Fibroblast of lung (primary cell): ENCODE results near the gene AKAP13. TPM values are rescaled to one million over a fixed set of nuclear protein-coding genes. Genes with fewer than 3 reads are reported as not detected.

Source experiments
- DNase-seq, 2 donors: peaks; one replicate each; pipeline versions ENCODE4 v3.0.0 to v3.0.0-alpha.2; 2010; ENCODE audit warnings: low read depth in 2 of 2
- H2AFZ ChIP-seq: 2 replicates; pipeline ENCODE4 v1.5.1; 2012; ENCODE audit warnings: low read length, control low read depth, inconsistent platforms
- H3K27ac ChIP-seq: 2 replicates; pipeline ENCODE4 v1.5.1; 2011; ENCODE audit warnings: low read length, control low read depth; ENCODE audit not compliant: insufficient read depth
- H3K27me3 ChIP-seq: 2 replicates; pipeline ENCODE4 v1.5.1; 2011; ENCODE audit warnings: mild to moderate bottlenecking, low read length; ENCODE audit not compliant: control insufficient read depth, insufficient read depth
- H3K36me3 ChIP-seq: 2 replicates; pipeline ENCODE4 v1.5.1; 2011; ENCODE audit warnings: low read length; ENCODE audit not compliant: control insufficient read depth, insufficient read depth
- H3K4me1 ChIP-seq: 2 replicates; pipeline ENCODE4 v1.5.1; 2011; ENCODE audit warnings: low read length; ENCODE audit not compliant: control insufficient read depth, insufficient read depth; ENCODE audit errors: extremely low read depth
- H3K4me2 ChIP-seq: 2 replicates; pipeline ENCODE4 v1.5.1; 2011; ENCODE audit warnings: low read length, control low read depth; ENCODE audit not compliant: insufficient read depth; ENCODE audit errors: extremely low read depth
- H3K4me3 ChIP-seq, 4 experiments: fragments of 200-600 bp in 1 of 4; sonication (generic) in 1 of 4; replicated peaks in 1 of 4; 2 replicates each; pipeline ENCODE4 v1.5.1; 2011 to 2016; ENCODE audit warnings: low read length in 4 of 4, low read depth in 3 of 4, mild to moderate bottlenecking in 3 of 4, control low read depth in 2 of 4, inconsistent platforms in 1 of 4, mixed read lengths in 1 of 4; ENCODE audit not compliant: insufficient read depth in 1 of 4; ENCODE audit errors: control extremely low read depth in 1 of 4
- H3K79me2 ChIP-seq: 2 replicates; pipeline ENCODE4 v1.5.1; 2012; ENCODE audit warnings: mild to moderate bottlenecking, low read length, inconsistent platforms; ENCODE audit not compliant: control insufficient read depth, insufficient read depth
- H3K9ac ChIP-seq: 2 replicates; pipeline ENCODE4 v1.5.1; 2011; ENCODE audit warnings: mild to moderate bottlenecking, low read length, control low read depth; ENCODE audit not compliant: insufficient read depth
- H3K9me3 ChIP-seq: 2 replicates; pipeline ENCODE4 v1.5.1; 2012; ENCODE audit warnings: low read depth, low read length; ENCODE audit not compliant: control insufficient read depth, insufficient read depth
- H4K20me1 ChIP-seq: 2 replicates; pipeline ENCODE4 v1.5.1; 2011; ENCODE audit warnings: low read length; ENCODE audit not compliant: control insufficient read depth, insufficient read depth; ENCODE audit errors: extremely low read depth
- EZH2 ChIP-seq: IDR thresholded peaks from 2 replicates; pipeline ENCODE4 v1.5.1; 2012; ENCODE audit warnings: low read length, control low read depth, mild to moderate bottlenecking; ENCODE audit errors: missing control alignments
- polyA plus RNA-seq, 2 donors: library from polyadenylated mRNA; depleted of rRNA in 1 of 2; stranded (reverse) in 1 of 2; unstranded in 1 of 2; fragments of >200 nt; gene quantifications; 2 replicates each; pipeline ENCODE4 v1.2.1, GENCODE V29; 2011 to 2012; ENCODE audit warnings: missing spikeins in 1 of 2
- total RNA-seq: library from RNA; depleted of rRNA; stranded (reverse); fragments of >200 nt; gene quantifications from 2 replicates; pipeline ENCODE4 v1.2.1, GENCODE V29; 2014
- TF ChIP-seq, protein P1 (sequence below), 2 donors: IDR thresholded peaks in 1 of 2; conservative IDR thresholded peaks in 1 of 2; 1 replicate in 1 of 2; 2 replicates in 1 of 2; pipeline ENCODE4 v1.5.1; 2011 to 2012; ENCODE audit warnings: low read length in 2 of 2, control low read depth in 1 of 2, inconsistent platforms in 1 of 2, low read depth in 1 of 2, mild to moderate bottlenecking in 1 of 2

Gene AKAP13
- total and polyA plus RNA-seq, 2 donors (not counting 1 experiment from before 2014, with no cell fraction given), result 8.3 to 68.4 TPM

DNA sequence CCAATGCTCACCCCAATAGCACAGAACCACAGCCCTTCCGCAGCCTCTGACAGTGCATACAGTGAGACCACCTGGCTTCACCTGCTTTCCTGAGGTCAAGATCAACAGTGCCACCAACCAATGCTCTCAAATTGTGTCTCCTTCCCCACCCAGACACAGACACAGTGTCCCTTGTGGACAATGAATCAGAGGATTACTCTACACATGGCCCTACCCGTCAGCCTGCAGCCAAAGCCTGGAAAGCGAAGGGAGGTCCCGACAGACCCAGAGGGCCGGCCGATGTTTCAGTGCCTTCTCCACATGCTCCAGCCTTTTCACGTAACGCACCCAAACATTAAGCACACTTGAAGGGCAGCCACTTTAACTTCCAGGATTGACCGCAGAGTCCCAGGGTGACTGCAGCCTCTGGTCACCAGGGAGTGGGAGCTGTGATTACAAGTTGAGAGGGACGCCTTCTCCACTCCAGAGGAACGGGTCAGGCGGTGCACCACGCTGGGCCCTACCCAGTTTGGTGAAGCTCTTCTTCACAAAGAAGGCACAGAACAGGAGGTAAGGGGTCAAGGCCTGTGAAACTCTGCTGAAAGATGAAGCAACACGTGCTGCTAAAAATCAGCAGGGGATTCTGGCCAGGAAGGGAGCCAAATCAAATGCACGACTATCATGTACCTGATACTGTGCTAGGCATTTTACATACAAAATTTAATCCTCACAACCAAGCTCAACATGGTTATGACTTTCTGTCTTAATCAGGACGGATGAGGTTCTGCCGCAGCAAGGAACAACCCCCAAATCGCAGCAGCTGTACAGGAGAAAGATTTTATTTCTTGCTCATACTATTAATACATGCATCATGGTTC, 397.1 kb downstream of the AKAP13 start:
- no peak overlapping the region for H3K4me2 ChIP-seq
- H3K9me3 ChIP-seq, result no peaks in the 10 kb centered on the region
- no peak overlapping the region for H3K27ac ChIP-seq
- no peak overlapping the region for H2AFZ ChIP-seq
- H4K20me1 ChIP-seq, result no peaks in the 10 kb centered on the region
- H3K4me3 ChIP-seq, result no peak overlapping the region
- DNase-seq, result no peak
- no peaks in the 10 kb centered on the region for H3K27me3 ChIP-seq
- no peaks in the 10 kb centered on the region for H3K79me2 ChIP-seq
- H3K9ac ChIP-seq, result no peak overlapping the region
- no peaks in the 10 kb centered on the region for H3K36me3 ChIP-seq
- H3K4me1 ChIP-seq, result no peaks in the 10 kb centered on the region
- TF ChIP-seq EZH2, result no peak
- TF ChIP-seq, protein P1, sequence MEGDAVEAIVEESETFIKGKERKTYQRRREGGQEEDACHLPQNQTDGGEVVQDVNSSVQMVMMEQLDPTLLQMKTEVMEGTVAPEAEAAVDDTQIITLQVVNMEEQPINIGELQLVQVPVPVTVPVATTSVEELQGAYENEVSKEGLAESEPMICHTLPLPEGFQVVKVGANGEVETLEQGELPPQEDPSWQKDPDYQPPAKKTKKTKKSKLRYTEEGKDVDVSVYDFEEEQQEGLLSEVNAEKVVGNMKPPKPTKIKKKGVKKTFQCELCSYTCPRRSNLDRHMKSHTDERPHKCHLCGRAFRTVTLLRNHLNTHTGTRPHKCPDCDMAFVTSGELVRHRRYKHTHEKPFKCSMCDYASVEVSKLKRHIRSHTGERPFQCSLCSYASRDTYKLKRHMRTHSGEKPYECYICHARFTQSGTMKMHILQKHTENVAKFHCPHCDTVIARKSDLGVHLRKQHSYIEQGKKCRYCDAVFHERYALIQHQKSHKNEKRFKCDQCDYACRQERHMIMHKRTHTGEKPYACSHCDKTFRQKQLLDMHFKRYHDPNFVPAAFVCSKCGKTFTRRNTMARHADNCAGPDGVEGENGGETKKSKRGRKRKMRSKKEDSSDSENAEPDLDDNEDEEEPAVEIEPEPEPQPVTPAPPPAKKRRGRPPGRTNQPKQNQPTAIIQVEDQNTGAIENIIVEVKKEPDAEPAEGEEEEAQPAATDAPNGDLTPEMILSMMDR (conservative IDR thresholded peaks at IDR 0.05 in 1 of 2, IDR thresholded peaks at IDR 0.05 in 1 of 2; ENCODE audit: low read depth in 1 of 2, low read length in 2 of 2), result no peak

DNA sequence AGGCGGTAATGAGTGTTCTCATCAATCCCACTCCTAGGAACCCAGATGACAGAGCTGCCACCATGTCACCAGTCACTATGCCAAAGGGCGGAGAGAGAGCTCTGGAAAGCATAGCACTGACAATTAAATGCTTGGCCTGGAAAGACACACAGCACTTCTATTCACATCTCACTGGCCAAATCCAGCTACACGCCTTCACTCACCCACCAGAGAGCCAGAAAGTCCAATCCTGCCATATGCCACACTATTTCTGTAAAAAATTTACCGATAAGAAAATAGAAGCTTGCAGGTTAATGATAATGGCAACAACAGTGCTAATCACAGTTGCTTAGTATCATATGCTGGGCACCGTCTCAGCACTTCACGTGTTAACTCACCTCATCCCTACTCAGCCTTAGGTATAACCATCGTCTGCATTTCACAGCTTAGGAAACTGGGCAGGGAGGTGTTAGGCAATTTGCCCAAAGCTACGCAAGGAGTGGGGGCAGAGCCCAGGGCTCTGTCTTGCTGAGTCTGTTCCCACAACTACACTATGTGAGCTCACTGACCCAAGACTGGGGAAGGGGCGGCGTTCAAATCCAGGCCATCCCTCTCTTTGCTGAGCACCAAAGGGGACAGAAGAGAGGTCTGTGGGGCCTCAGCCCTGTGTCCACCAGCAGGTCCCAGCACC, 397.8 kb downstream of the AKAP13 start:
- Histone ChIP-seq H3K9ac (no peak overlapping the region), H4K20me1 (no peaks in the 10 kb centered on the region), H3K4me2 (no peak overlapping the region), H3K4me1 (no peaks in the 10 kb centered on the region), H3K27me3 (no peaks in the 10 kb centered on the region), H3K27ac (no peak overlapping the region), H3K9me3 (no peaks in the 10 kb centered on the region), H2AFZ (no peak overlapping the region), H3K79me2 (no peaks in the 10 kb centered on the region), H3K36me3 (no peaks in the 10 kb centered on the region), H3K4me3 (no peak overlapping the region)
- no peak for DNase-seq
- no peak for TF ChIP-seq EZH2
- TF ChIP-seq, protein P1 (conservative IDR thresholded peaks at IDR 0.05 in 1 of 2, IDR thresholded peaks at IDR 0.05 in 1 of 2; ENCODE audit: low read depth in 1 of 2, low read length in 2 of 2), result no peak

DNA sequence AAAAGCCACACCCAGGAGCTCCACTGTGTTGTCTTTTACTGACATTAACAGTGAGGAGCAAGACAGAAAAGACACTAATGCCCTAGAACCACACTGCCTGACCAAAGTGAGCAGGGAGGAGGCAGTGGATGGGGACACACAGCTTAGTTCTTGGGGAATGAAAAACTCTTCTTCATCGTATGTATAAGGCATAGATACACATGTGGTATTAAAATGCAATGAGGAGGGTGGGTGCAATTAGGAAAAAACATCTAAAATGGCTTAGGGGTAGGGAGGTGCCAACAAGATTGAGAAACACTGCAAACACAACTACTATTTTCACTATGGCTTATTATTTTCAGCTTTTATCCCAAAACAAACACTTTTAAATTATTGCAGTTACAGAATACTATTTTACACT, 398.8 kb downstream of the AKAP13 start:
- H2AFZ ChIP-seq, result no peak overlapping the region
- H3K27me3 ChIP-seq, result no peaks in the 10 kb centered on the region
- H3K4me1 ChIP-seq, result no peaks in the 10 kb centered on the region
- TF ChIP-seq EZH2, result no peak
- TF ChIP-seq, protein P1 (conservative IDR thresholded peaks at IDR 0.05 in 1 of 2, IDR thresholded peaks at IDR 0.05 in 1 of 2; ENCODE audit: low read depth in 1 of 2, low read length in 2 of 2), result no peak
- no peak overlapping the region for H3K9ac ChIP-seq
- DNase-seq, result no peak
- no peaks in the 10 kb centered on the region for H3K9me3 ChIP-seq
- no peak overlapping the region for H3K4me3 ChIP-seq
- no peaks in the 10 kb centered on the region for H3K36me3 ChIP-seq
- no peaks in the 10 kb centered on the region for H4K20me1 ChIP-seq
- no peaks in the 10 kb centered on the region for H3K79me2 ChIP-seq
- H3K27ac ChIP-seq, result no peak overlapping the region
- H3K4me2 ChIP-seq, result no peak overlapping the region
